Gastrocnemius medialis (tissue), 4 donors: ENCODE measurements around the gene LCE5A. TPM values are rescaled to one million over a fixed set of nuclear protein-coding genes. Genes with fewer than 3 reads are reported as not detected.

Experiments
- ATAC-seq, 2 donors: fragments of 150-250 bp; one replicate each; pipeline ENCODE4 v1.9.1; 2016
- DNase-seq, 2 donors: peaks; one replicate each; pipeline ENCODE4 v3.0.0-alpha.2; 2019
- H3K27ac ChIP-seq, 4 donors: fragments of 200-600 bp; sonication (generic); 1 replicate in 1 of 4; 2 replicates in 3 of 4; pipeline ENCODE4 v1.5.1; 2016 to 2018; ENCODE audit warnings: mild to moderate bottlenecking in 2 of 4, moderate library complexity in 1 of 4
- H3K27me3 ChIP-seq, 3 donors: fragments of 200-600 bp; sonication (generic) in 2 of 3; 1 replicate in 1 of 3; 2 replicates in 2 of 3; pipeline versions ENCODE4 v1.5.1 to v1.6.0; 2016 to 2019; ENCODE audit warnings: mild to moderate bottlenecking in 1 of 3, moderate library complexity in 1 of 3
- H3K36me3 ChIP-seq, 2 donors: fragments of 200-600 bp; sonication (generic) in 1 of 2; one replicate each; pipeline ENCODE4 v1.5.1; 2017 to 2018
- H3K4me1 ChIP-seq, 2 donors: fragments of 200-600 bp; sonication (generic) in 1 of 2; one replicate each; pipeline ENCODE4 v1.5.1; 2016 to 2017; ENCODE audit warnings: mild to moderate bottlenecking in 2 of 2
- H3K4me3 ChIP-seq, 4 donors: fragments of 200-600 bp; sonication (generic) in 3 of 4; 1 replicate in 1 of 4; 2 replicates in 3 of 4; pipeline ENCODE4 v1.5.1; 2016 to 2019; ENCODE audit warnings: mild to moderate bottlenecking in 2 of 4
- H3K9me3 ChIP-seq, 3 donors: fragments of 200-600 bp; sonication (generic) in 2 of 3; 1 replicate in 1 of 3; 2 replicates in 2 of 3; pipeline ENCODE4 v1.5.1; 2016 to 2019
- POLR2A ChIP-seq, 2 donors: fragments of 450-650 bp; IDR thresholded peaks; one replicate each; pipeline ENCODE4 v1.6.1; 2017; ENCODE audit warnings: antibody characterized with exemption in 2 of 2, mild to moderate bottlenecking in 2 of 2, moderate library complexity in 2 of 2
- in situ Hi-C, 4 donors: fragments of 200-750 bp; cut with MboI; loops; one replicate each; pipeline versions ENCODE4 v1.15.0 to v1.8.0; 2017; ENCODE audit warnings: low sequenced_read_pairs in 4 of 4
- intact Hi-C: fragments of 100-400 bp; cut with DNase I; formaldehyde crosslinking; loops from one replicate; pipeline ENCODE4 v1.15.1; 2023; ENCODE audit warnings: low total_unique reads
- total RNA-seq, 4 donors: library from RNA; depleted of rRNA; stranded (reverse); fragments of >200 nt; gene quantifications; one replicate each; pipeline versions ENCODE4 v1.1.0 to v1.2.3, GENCODE V29; 2016
- TF ChIP-seq, protein P1 (sequence below), 5 experiments: fragments of 450-650 bp in 3 of 5; fragments of 200-600 bp in 2 of 5; sonication (generic) in 2 of 5; IDR thresholded peaks in 4 of 5; conservative IDR thresholded peaks in 1 of 5; 1 replicate in 4 of 5; 2 replicates in 1 of 5; pipeline ENCODE4 v1.5.1; 2016 to 2019; ENCODE audit warnings: antibody characterized with exemption in 5 of 5, mild to moderate bottlenecking in 3 of 5, moderate library complexity in 3 of 5

The LCE5A gene
- total RNA-seq, 4 donors from 2014 or later = not detected

- in situ Hi-C loops (loop anchor here in 2 of 4 donors (25.0 kb wide), 1 partner anchor 287 kb away; no protein-coding TSS in a partner anchor), intact Hi-C loops (no loop called here)
- ATAC-seq (no peak), DNase-seq (no peak)
- TF ChIP-seq POLR2A (IDR thresholded peaks at IDR 0.05) = no peak
- TF ChIP-seq, protein P1, sequence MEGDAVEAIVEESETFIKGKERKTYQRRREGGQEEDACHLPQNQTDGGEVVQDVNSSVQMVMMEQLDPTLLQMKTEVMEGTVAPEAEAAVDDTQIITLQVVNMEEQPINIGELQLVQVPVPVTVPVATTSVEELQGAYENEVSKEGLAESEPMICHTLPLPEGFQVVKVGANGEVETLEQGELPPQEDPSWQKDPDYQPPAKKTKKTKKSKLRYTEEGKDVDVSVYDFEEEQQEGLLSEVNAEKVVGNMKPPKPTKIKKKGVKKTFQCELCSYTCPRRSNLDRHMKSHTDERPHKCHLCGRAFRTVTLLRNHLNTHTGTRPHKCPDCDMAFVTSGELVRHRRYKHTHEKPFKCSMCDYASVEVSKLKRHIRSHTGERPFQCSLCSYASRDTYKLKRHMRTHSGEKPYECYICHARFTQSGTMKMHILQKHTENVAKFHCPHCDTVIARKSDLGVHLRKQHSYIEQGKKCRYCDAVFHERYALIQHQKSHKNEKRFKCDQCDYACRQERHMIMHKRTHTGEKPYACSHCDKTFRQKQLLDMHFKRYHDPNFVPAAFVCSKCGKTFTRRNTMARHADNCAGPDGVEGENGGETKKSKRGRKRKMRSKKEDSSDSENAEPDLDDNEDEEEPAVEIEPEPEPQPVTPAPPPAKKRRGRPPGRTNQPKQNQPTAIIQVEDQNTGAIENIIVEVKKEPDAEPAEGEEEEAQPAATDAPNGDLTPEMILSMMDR (IDR thresholded peaks at IDR 0.05 in 4 of 5, conservative IDR thresholded peaks at IDR 0.05 in 1 of 5) = no peak
- Histone ChIP-seq H3K27me3 (no peaks in the 10 kb centered on the region), H3K4me1 (no peaks in the 10 kb centered on the region), H3K36me3 (no peaks in the 10 kb centered on the region), H3K9me3 (no peaks in the 10 kb centered on the region), H3K27ac (no peak overlapping the region), H3K4me3 (no peak overlapping the region)
Measured at GRCh38 chr1:152473887-152474537, 36.6 kb upstream of the LCE5A start.

GRCh38 chr1:152479792-152480595 is 30.6 kb upstream of the LCE5A start:
- Histone ChIP-seq H3K9me3 (no peaks in the 10 kb centered on the region), H3K27me3 (no peaks in the 10 kb centered on the region), H3K4me1 (no peaks in the 10 kb centered on the region), H3K4me3 (no peak overlapping the region), H3K27ac (no peak overlapping the region), H3K36me3 (no peaks in the 10 kb centered on the region)
- in situ Hi-C loops (no loop called here), intact Hi-C loops (no loop called here)
- no peak for DNase-seq
- no peak for ATAC-seq
- TF ChIP-seq POLR2A (IDR thresholded peaks at IDR 0.05) = no peak
- TF ChIP-seq, protein P1 (IDR thresholded peaks at IDR 0.05 in 4 of 5, conservative IDR thresholded peaks at IDR 0.05 in 1 of 5) = no peak

DNA sequence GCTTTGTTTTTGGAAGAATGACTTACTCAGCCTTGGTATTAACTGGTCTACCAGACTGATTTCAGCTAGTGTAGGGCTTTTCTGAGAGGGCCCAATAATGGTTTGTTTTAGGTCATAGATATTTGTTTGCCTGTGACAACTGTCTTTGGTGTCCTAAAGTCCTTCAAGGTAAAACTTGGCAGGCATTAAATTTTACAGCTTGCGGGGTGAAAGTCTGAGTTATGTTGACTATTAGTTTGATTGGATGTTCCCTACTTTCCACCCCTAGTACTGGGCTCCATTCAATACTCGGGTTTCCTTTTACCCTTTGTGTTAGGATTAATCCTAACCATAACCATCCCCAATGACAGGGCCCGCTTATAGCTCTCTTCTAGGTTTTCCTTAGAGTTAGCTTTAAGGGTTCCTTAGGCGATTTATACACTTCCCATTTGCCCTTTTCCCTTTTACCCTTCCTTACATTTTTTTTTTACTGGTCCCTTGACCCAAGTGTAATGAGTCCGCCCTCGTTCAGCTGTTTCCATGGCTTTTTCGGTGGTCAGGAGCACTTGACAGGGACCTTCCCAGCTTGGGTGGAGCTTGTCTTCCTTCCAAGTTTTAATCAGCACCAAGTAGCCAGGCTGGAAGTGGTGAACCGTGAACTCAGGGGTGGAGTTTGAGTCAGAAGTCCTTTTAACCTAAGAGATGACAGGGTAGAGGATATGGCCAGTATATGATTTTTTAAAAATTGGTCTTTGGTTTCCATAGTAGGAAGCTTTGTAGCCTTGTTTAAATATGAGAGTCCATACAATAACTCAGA is 28.5 kb upstream of the LCE5A start:
- DNase-seq (no peak), ATAC-seq (no peak)
- H3K27ac ChIP-seq = no peak overlapping the region
- H3K36me3 ChIP-seq = no peaks in the 10 kb centered on the region
- in situ Hi-C loops (no loop called here), intact Hi-C loops (no loop called here)
- no peaks in the 10 kb centered on the region for H3K27me3 ChIP-seq
- TF ChIP-seq, protein P1 (IDR thresholded peaks at IDR 0.05 in 4 of 5, conservative IDR thresholded peaks at IDR 0.05 in 1 of 5) = no peak
- TF ChIP-seq POLR2A (IDR thresholded peaks at IDR 0.05) = no peak
- H3K4me3 ChIP-seq = no peak overlapping the region
- H3K9me3 ChIP-seq = no peaks in the 10 kb centered on the region
- H3K4me1 ChIP-seq = no peaks in the 10 kb centered on the region

- TF ChIP-seq, protein P1 (IDR thresholded peaks at IDR 0.05 in 4 of 5, conservative IDR thresholded peaks at IDR 0.05 in 1 of 5) = peak in 1 of 5 experiments; percentile 27
- TF ChIP-seq POLR2A (IDR thresholded peaks at IDR 0.05) = no peak
- Histone ChIP-seq H3K4me1 (no peaks in the 10 kb centered on the region), H3K9me3 (no peaks in the 10 kb centered on the region), H3K36me3 (no peaks in the 10 kb centered on the region), H3K27ac (no peak overlapping the region), H3K27me3 (no peaks in the 10 kb centered on the region), H3K4me3 (no peak overlapping the region)
- no peak for DNase-seq
- ATAC-seq = no peak
- in situ Hi-C loops = no loop called here
- intact Hi-C loops = no loop called here
Measured at GRCh38 chr1:152486400-152487006, 24.1 kb upstream of the LCE5A start.
